OCI-LY3 (cell line): Measurements from ENCODE around the gene TBC1D16.

Source experiments
- H2AFZ ChIP-seq: fragments of 200-600, 300-600 bp; shearing (Covaris generic); 2 replicates; pipeline ENCODE4 v1.6.0; 2014; ENCODE audit warnings: antibody characterized with exemption, low read depth, low read length
- H3K27ac ChIP-seq: fragments of 200-600, 300-600 bp; sonication (generic); 2 replicates; pipeline ENCODE4 v1.5.1; 2014; ENCODE audit warnings: mild to moderate bottlenecking, low read length, moderate library complexity, mixed read lengths
- H3K27me3 ChIP-seq: fragments of 200-600, 300-600 bp; sonication (generic); 2 replicates; pipeline ENCODE4 v1.6.1; 2014; ENCODE audit warnings: low read depth, low read length, mixed read lengths
- H3K36me3 ChIP-seq: fragments of 200-600, 300-600 bp; sonication (generic); replicated peaks from 2 replicates; pipeline ENCODE3; 2014; ENCODE audit warnings: low read depth, low read length, mixed read lengths
- H3K4me1 ChIP-seq: fragments of 300-600, 200-600 bp; sonication (generic); 2 replicates; pipeline ENCODE4 v1.6.1; 2014; ENCODE audit warnings: low read length, mixed read lengths
- H3K4me2 ChIP-seq: fragments of 200-600, 300-600 bp; sonication (generic); 2 replicates; pipeline ENCODE4 v1.6.1; 2014; ENCODE audit warnings: low read length, mixed read lengths
- H3K4me3 ChIP-seq: fragments of 300-600, 200-600 bp; sonication (generic); 2 replicates; pipeline ENCODE4 v1.5.1; 2014; ENCODE audit warnings: antibody characterized with exemption, mild to moderate bottlenecking, low read length, moderate library complexity
- H3K79me2 ChIP-seq: fragments of 300-600, 200-600 bp; shearing (Covaris generic); 2 replicates; pipeline ENCODE4 v1.6.1; 2014; ENCODE audit warnings: mild to moderate bottlenecking, low read length, mixed read lengths
- H3K9ac ChIP-seq: fragments of 300-600, 200-600 bp; shearing (Covaris generic); 2 replicates; pipeline ENCODE4 v1.6.0; 2014; ENCODE audit warnings: mild to moderate bottlenecking, low read length, moderate library complexity
- H3K9me3 ChIP-seq: fragments of 200-600, 300-600 bp; shearing (Covaris generic); 2 replicates; pipeline ENCODE4 v1.6.1; 2014; ENCODE audit warnings: low read length, mixed read lengths; ENCODE audit not compliant: insufficient read depth
- H4K20me1 ChIP-seq: fragments of 200-600, 300-600 bp; sonication (generic); 2 replicates; pipeline ENCODE4 v1.6.1; 2016; ENCODE audit warnings: low read length, mixed read lengths; ENCODE audit not compliant: insufficient read depth
- CTCF ChIP-seq: fragments of 200-600, 300-600 bp; sonication (generic); IDR thresholded peaks from 2 replicates; pipeline ENCODE4 v1.5.1; 2014; ENCODE audit warnings: antibody characterized with exemption, low read length, low read depth
- EZH2phosphoT487 ChIP-seq: fragments of 200-600 bp; shearing (Covaris generic); IDR thresholded peaks from 2 replicates; pipeline ENCODE4 v1.6.1; 2018; ENCODE audit warnings: antibody characterized with exemption, mixed run types, low read depth

The TBC1D16 gene

DNA sequence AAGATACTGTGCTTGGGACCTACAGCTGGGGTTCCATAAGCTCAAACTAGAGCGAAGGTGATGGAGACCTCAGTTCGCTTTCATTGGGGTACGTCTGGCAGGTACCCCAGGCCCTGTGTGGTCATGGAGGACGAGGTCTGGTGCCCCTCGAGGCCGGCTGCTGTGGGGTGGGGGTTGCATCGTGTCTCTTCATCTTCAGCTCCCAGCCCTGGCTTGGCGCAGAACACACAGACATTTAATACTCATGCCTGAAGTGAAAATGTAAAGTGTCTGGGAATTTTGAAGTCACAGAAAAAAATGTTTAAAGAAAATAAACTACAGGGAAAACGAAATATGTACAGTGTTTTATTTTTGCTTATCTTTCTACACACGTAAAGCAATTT is 80.5 kb downstream of the TBC1D16 start:
- Histone ChIP-seq H3K36me3 (no peaks in the 10 kb centered on the region), H3K9me3 (no peaks in the 10 kb centered on the region), H3K4me2 (no peak overlapping the region), H3K9ac (no peak overlapping the region), H4K20me1 (no peaks in the 10 kb centered on the region), H3K4me3 (no peak overlapping the region), H3K27ac (no peak overlapping the region), H2AFZ (no peak overlapping the region), H3K79me2 (no peaks in the 10 kb centered on the region), H3K4me1 (peaks cover 3% of the 10 kb centered on the region), H3K27me3 (no peaks in the 10 kb centered on the region)
- TF ChIP-seq CTCF: no peak
- no peak for TF ChIP-seq EZH2phosphoT487

- Histone ChIP-seq H3K4me3 (no peak overlapping the region), H3K79me2 (no peaks in the 10 kb centered on the region), H3K9me3 (no peaks in the 10 kb centered on the region), H4K20me1 (no peaks in the 10 kb centered on the region), H3K36me3 (no peaks in the 10 kb centered on the region), H3K9ac (no peak overlapping the region), H3K27ac (no peak overlapping the region), H3K27me3 (no peaks in the 10 kb centered on the region), H3K4me1 (no peaks in the 10 kb centered on the region), H3K4me2 (no peak overlapping the region), H2AFZ (no peak overlapping the region)
- TF ChIP-seq CTCF (no peak), EZH2phosphoT487 (no peak)
These were observed 81.1 kb downstream of the TBC1D16 start for GRCh38 chr17:79954281-79955166.

DNA sequence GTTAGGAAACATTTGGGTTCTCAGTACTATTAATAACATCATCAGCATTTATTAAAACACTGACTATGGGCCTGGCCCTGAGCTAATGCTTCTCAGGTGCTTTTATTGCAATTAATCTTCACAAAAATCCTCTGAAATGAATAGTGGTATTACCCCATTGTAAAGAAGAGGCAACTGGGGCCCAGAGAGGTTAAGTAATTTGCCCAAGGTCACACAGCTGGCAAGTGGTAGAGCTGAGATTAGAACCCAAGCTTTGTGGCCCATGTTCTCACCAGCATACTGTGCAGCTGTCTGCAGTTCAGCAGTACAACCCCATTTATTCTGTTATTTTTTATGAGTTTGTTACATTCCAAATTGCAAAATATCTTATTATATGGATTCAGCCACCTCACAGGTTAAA is 82.3 kb downstream of the TBC1D16 start:
- Histone ChIP-seq H4K20me1 (no peaks in the 10 kb centered on the region), H3K4me2 (no peak overlapping the region), H3K9ac (no peak overlapping the region), H3K27me3 (no peaks in the 10 kb centered on the region), H3K4me1 (no peaks in the 10 kb centered on the region), H3K4me3 (no peak overlapping the region), H3K79me2 (no peaks in the 10 kb centered on the region), H2AFZ (no peak overlapping the region), H3K36me3 (no peaks in the 10 kb centered on the region), H3K27ac (no peak overlapping the region), H3K9me3 (no peaks in the 10 kb centered on the region)
- TF ChIP-seq EZH2phosphoT487: no peak
- TF ChIP-seq CTCF: no peak

GRCh38 chr17:79952901-79953300 is 82.8 kb downstream of the TBC1D16 start:
- Histone ChIP-seq H2AFZ (no peak overlapping the region), H3K4me3 (no peak overlapping the region), H3K9me3 (no peaks in the 10 kb centered on the region), H3K9ac (no peak overlapping the region), H3K4me2 (no peak overlapping the region), H3K79me2 (no peaks in the 10 kb centered on the region), H3K36me3 (no peaks in the 10 kb centered on the region), H3K27ac (no peak overlapping the region), H3K27me3 (no peaks in the 10 kb centered on the region), H3K4me1 (no peaks in the 10 kb centered on the region), H4K20me1 (no peaks in the 10 kb centered on the region)
- TF ChIP-seq CTCF (no peak), EZH2phosphoT487 (no peak)
